ENCODE results near the gene SMIM10L2A. TPM values are rescaled to one million over a fixed set of nuclear protein-coding genes. Genes with fewer than 3 reads are reported as not detected.

Gene SMIM10L2A
- total RNA-seq: 1.6 TPM
- polyA plus RNA-seq (ENCODE audit: insufficient read depth in 1 of 8, insufficient read length in 8 of 8, low replicate concordance in 1 of 8): 1 to 10 TPM; 1.9 to 2.8 (median 2.3) TPM
- long read RNA-seq, donor 1: 0 reads
- long read RNA-seq, donor 2: 0 reads
- long read RNA-seq, donor 3, full-length matches to known transcripts: 1 of 1 reads
- long read RNA-seq, donor 3, partial matches to known transcripts: 0 of 1 reads
- long read RNA-seq, donor 3, other reads (novel, unspliced or antisense): 0 of 1 reads
- long read RNA-seq, donor 4: 0 reads
- long read RNA-seq, donor 5, full-length matches to known transcripts: 1 of 1 reads
- long read RNA-seq, donor 5, partial matches to known transcripts: 0 of 1 reads
- long read RNA-seq, donor 5, other reads (novel, unspliced or antisense): 0 of 1 reads
- long read RNA-seq, donor 6, full-length matches to known transcripts: 2 of 8 reads
- long read RNA-seq, donor 6, partial matches to known transcripts: 6 of 8 reads
- long read RNA-seq, donor 6, other reads (novel, unspliced or antisense): 0 of 8 reads
- long read RNA-seq, donor 7, full-length matches to known transcripts: 1 of 1 reads
- long read RNA-seq, donor 7, partial matches to known transcripts: 0 of 1 reads
- long read RNA-seq, donor 7, other reads (novel, unspliced or antisense): 0 of 1 reads
- long read RNA-seq, donor 8: 0 reads
- long read RNA-seq, donor 9, full-length matches to known transcripts: 1 of 1 reads
- long read RNA-seq, donor 9, partial matches to known transcripts: 0 of 1 reads
- long read RNA-seq, donor 9, other reads (novel, unspliced or antisense): 0 of 1 reads
- long read RNA-seq, donor 10, full-length matches to known transcripts: 1 of 1 reads
- long read RNA-seq, donor 10, partial matches to known transcripts: 0 of 1 reads
- long read RNA-seq, donor 10, other reads (novel, unspliced or antisense): 0 of 1 reads
- long read RNA-seq, donor 11, full-length matches to known transcripts: 1 of 1 reads
- long read RNA-seq, donor 11, partial matches to known transcripts: 0 of 1 reads
- long read RNA-seq, donor 11, other reads (novel, unspliced or antisense): 0 of 1 reads

DNA sequence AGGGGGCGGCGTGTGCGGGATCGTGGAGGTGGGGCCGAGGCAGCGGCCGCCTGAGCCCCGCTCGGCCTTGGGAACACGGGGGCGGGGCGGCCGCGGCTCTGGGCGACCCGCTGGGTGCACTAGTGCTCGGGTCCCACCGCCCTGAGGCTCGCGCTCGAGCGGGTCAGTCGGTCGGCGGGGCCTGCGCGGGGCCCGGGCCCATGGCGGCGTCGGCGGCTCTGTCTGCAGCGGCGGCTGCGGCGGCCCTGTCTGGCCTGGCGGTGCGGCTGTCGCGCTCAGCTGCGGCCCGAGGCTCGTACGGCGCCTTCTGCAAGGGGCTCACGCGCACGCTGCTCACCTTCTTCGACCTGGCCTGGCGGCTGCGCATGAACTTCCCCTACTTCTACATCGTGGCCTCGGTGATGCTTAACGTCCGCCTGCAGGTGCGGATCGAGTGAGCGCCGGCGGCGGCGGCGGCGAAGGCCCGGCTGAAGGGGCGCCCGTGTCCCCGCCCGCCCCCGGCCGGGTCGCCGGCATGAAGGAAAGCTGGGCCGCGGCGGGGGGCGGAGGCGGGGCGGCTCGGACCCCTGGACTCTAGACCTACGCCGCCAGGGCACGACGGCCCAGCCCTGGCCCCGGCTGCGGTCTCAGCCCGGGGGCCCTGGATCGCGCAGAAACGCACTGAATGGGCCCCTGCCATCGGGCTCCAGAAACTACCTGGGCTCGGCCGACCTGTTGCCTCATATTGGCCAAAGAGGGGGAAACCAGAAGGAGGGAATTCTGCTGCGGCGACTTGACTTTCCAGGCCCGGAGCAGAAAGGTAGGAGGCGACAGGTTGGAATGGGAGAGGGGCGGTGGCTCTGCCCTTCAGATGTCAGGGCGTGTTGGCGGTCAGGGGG is at the start of gene SMIM10L2A:
TSS of gene SMIM10L2A (plus strand) at position 13 of the 878 bp plus-strand sequence. CDS start at position 201, 188 bp downstream.
- Histone ChIP-seq H3K4me1 (ENCODE audit: control insufficient read depth, insufficient read depth, low read length) (no peaks in the 10 kb centered on the region), H3K9me3 (replicated peaks; ENCODE audit: control insufficient read depth, low read depth, low read length) (no peaks in the 10 kb centered on the region), H3K36me3 (ENCODE audit: control insufficient read depth, insufficient read depth, low read length) (no peaks in the 10 kb centered on the region), H3K27ac (ENCODE audit: low read length) (no peak within 1 kb of the TSS), H3K27me3 (ENCODE audit: control insufficient read depth, insufficient read depth, low read length) (peaks cover 8% of the 10 kb centered on the region), H3K4me3 (ENCODE audit: low read length) (peak within 1 kb of the TSS; percentile 25)
- WGBS (ENCODE audit: insufficient coverage): 43% methylated on average over 94 of the region's 100 CpGs
- no peak for DNase-seq

DNA sequence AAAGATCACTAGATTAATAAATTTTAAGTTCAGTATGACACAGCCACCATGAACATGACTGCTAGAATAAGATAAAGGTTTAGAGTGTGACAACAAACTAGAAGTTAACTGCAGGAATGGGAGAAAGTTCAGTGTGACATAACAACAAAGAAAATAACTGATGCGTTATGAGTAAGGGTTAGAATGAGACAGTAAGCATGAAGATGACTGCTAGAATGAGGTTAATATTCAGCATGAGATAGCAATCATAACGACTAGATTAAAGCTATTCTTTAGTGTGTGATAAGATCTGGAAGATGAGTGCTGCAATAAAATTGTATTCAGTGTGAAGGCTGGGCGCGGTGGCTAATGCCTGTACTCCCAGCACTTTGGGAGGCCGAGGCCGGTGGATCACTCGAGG is 48.4 kb upstream of the SMIM10L2A start:
- H3K27ac ChIP-seq (ENCODE audit: low read length): no peak overlapping the region
- H3K36me3 ChIP-seq (ENCODE audit: control insufficient read depth, insufficient read depth, low read length): no peaks in the 10 kb centered on the region
- H3K27me3 ChIP-seq (ENCODE audit: control insufficient read depth, insufficient read depth, low read length): peaks cover 4% of the 10 kb centered on the region
- H3K9me3 ChIP-seq (replicated peaks; ENCODE audit: control insufficient read depth, low read depth, low read length): peaks cover 3% of the 10 kb centered on the region
- no peak overlapping the region for H3K4me3 ChIP-seq (ENCODE audit: low read length)
- H3K4me1 ChIP-seq (ENCODE audit: control insufficient read depth, insufficient read depth, low read length): no peaks in the 10 kb centered on the region
- WGBS (ENCODE audit: insufficient coverage): 52% methylated on average over 2 of the region's 7 CpGs
- no peak for DNase-seq

DNA sequence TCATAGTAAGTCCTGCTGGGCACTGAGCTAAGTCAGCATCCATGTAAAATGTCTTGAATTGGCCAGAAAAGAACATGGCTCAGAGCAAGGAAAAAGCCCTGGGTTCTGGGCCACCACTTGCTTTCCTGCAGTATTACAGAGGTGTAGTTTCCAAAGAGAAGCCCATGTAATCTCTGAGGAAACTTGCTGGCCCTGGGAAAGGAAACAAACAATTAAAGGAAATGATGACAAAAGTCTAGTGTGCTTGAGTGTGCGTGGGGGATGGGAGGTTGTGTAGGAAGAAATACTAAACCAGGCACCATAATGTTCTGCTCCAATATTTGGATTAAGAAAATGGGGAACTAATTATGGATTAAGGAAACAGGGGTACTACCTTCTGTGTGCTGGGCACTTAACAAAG is 39.5 kb upstream of the SMIM10L2A start:
- peak overlapping the region; percentile 31 for H3K27ac ChIP-seq (ENCODE audit: low read length)
- no peaks in the 10 kb centered on the region for H3K9me3 ChIP-seq (replicated peaks; ENCODE audit: control insufficient read depth, low read depth, low read length)
- no peaks in the 10 kb centered on the region for H3K36me3 ChIP-seq (ENCODE audit: control insufficient read depth, insufficient read depth, low read length)
- peak; percentile 11 for DNase-seq
- H3K4me1 ChIP-seq (ENCODE audit: control insufficient read depth, insufficient read depth, low read length): no peaks in the 10 kb centered on the region
- H3K27me3 ChIP-seq (ENCODE audit: control insufficient read depth, insufficient read depth, low read length): peaks cover 2% of the 10 kb centered on the region
- no peak overlapping the region for H3K4me3 ChIP-seq (ENCODE audit: low read length)
- WGBS (ENCODE audit: insufficient coverage): no CpG with 5 or more reads among the region's 1 CpG

DNA sequence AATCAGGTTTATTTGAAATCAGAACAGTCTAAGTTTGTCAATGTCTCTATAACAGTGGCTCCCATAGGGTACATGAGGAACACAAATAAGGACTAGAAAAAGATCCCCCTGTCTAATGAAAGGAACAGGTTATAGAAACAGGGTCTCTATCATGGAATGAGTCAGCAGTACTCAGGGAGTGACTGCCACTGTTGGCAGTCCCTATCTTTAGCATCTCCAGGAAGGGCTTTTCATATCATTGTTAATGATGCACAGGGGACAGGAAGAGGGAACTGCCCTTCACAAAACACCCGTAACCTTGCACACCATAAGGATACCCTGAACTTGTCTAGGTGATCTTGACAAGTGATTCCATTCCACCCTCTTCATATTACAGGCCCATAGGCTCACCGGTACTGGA is 38.5 kb upstream of the SMIM10L2A start:
- no peak for DNase-seq
- H3K36me3 ChIP-seq (ENCODE audit: control insufficient read depth, insufficient read depth, low read length): no peaks in the 10 kb centered on the region
- no peak overlapping the region for H3K4me3 ChIP-seq (ENCODE audit: low read length)
- H3K27ac ChIP-seq (ENCODE audit: low read length): no peak overlapping the region
- no peaks in the 10 kb centered on the region for H3K4me1 ChIP-seq (ENCODE audit: control insufficient read depth, insufficient read depth, low read length)
- no CpG with 5 or more reads among the region's 2 CpGs for WGBS (ENCODE audit: insufficient coverage)
- no peaks in the 10 kb centered on the region for H3K9me3 ChIP-seq (replicated peaks; ENCODE audit: control insufficient read depth, low read depth, low read length)
- peaks cover 2% of the 10 kb centered on the region for H3K27me3 ChIP-seq (ENCODE audit: control insufficient read depth, insufficient read depth, low read length)

DNA sequence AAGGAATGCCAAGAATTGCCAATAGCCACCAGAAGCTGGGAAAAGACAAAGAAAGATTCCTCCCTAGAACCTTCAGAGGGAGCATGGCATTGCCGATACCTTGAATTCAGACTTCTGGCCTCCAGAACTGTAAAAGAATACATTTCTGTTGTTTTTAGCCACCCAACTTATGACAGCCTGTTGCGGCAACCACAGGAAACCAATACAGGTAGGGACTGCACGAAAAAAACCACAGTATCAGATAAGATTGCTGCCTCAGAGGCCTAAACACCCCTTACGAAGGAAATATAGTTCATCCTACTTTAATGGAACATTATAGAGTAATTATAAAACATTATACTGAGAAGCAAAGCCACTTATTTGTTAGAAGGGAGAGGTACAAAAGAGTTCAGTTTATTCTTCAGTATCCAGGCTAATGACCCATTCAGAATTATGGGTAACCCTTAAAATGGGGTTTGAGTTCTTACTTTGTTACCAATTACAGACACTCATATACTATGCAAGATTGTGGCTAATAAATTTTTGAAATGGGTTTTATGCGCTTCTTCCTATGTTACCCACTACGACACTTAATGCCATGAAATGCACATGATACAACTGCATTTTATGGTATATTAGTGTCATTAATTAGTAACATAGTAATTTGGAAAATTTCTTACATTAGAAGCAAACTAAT is 37.4 kb upstream of the SMIM10L2A start:
- Histone ChIP-seq H3K4me1 (ENCODE audit: control insufficient read depth, insufficient read depth, low read length) (no peaks in the 10 kb centered on the region), H3K36me3 (ENCODE audit: control insufficient read depth, insufficient read depth, low read length) (no peaks in the 10 kb centered on the region), H3K4me3 (ENCODE audit: low read length) (no peak overlapping the region), H3K27me3 (ENCODE audit: control insufficient read depth, insufficient read depth, low read length) (peaks cover 4% of the 10 kb centered on the region), H3K27ac (ENCODE audit: low read length) (no peak overlapping the region), H3K9me3 (replicated peaks; ENCODE audit: control insufficient read depth, low read depth, low read length) (no peaks in the 10 kb centered on the region)
- 100% methylated on average over 1 of the region's 6 CpGs for WGBS (ENCODE audit: insufficient coverage)
- no peak for DNase-seq

DNA sequence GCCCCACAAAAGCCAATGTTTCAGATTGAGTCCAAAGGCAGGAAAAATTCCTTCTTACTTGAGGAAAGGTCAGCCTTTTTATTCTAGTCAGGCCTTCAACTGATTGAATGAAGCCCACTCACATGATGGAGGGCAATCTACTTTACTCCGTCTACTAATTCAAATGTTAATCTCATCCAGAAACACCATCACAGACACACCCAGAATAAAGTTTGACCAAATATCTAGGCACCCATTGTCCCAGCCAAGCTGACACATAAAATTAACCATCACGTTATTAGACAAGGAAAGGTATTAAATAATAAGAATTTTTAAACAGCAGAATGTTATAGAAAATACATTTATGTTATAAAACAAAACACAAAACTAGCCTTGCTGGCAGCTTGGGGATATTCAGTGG is 32.9 kb upstream of the SMIM10L2A start:
- H3K27ac ChIP-seq (ENCODE audit: low read length): no peak overlapping the region
- no peaks in the 10 kb centered on the region for H3K36me3 ChIP-seq (ENCODE audit: control insufficient read depth, insufficient read depth, low read length)
- no peak overlapping the region for H3K4me3 ChIP-seq (ENCODE audit: low read length)
- H3K27me3 ChIP-seq (ENCODE audit: control insufficient read depth, insufficient read depth, low read length): peaks cover 5% of the 10 kb centered on the region
- H3K9me3 ChIP-seq (replicated peaks; ENCODE audit: control insufficient read depth, low read depth, low read length): no peaks in the 10 kb centered on the region
- WGBS (ENCODE audit: insufficient coverage): 100% methylated on average over 1 of the region's 2 CpGs
- DNase-seq: no peak
- no peaks in the 10 kb centered on the region for H3K4me1 ChIP-seq (ENCODE audit: control insufficient read depth, insufficient read depth, low read length)

DNA sequence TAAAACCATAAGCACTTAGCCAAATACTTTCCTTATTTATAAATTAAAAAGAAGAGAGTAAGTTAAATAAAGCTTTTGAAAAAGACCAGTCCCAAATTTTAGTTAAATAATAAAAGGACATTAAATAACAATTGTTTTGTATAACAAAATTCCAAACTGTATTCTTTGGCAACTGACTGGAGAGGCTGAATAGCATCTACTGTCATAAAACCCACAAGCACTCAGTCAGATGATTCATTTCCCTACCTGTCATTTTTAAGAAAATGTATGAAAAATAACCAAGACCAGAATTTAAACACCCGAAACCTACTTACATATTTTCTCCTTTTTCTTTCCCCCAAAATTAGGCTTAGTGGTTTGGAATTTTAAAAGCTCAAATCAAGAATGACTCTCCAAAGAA is 32.5 kb upstream of the SMIM10L2A start:
- Histone ChIP-seq H3K4me3 (ENCODE audit: low read length) (no peak overlapping the region), H3K36me3 (ENCODE audit: control insufficient read depth, insufficient read depth, low read length) (no peaks in the 10 kb centered on the region), H3K27ac (ENCODE audit: low read length) (no peak overlapping the region), H3K9me3 (replicated peaks; ENCODE audit: control insufficient read depth, low read depth, low read length) (no peaks in the 10 kb centered on the region), H3K27me3 (ENCODE audit: control insufficient read depth, insufficient read depth, low read length) (peaks cover 5% of the 10 kb centered on the region), H3K4me1 (ENCODE audit: control insufficient read depth, insufficient read depth, low read length) (no peaks in the 10 kb centered on the region)
- WGBS (ENCODE audit: insufficient coverage): no CpG with 5 or more reads among the region's 1 CpG
- DNase-seq: no peak

DNA sequence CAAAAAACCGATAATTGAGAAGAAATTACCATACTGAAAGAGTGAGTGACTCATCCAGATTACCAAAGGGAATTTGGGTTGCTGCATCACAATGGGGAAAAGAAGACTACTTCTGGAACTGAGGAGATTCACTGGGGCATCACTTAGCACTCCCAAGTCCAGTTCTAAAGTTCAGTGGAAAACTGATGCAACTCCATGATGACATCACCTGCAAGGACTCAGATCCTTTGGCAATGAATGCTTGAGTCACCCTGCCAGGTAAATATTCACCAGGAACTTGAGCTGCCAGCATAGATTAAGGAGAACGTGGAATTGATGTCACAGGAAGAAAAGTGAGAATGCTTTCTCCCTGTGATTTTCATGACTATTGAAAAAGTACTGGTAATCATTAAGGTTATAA is 32.0 kb upstream of the SMIM10L2A start:
- Histone ChIP-seq H3K9me3 (replicated peaks; ENCODE audit: control insufficient read depth, low read depth, low read length) (no peaks in the 10 kb centered on the region), H3K4me1 (ENCODE audit: control insufficient read depth, insufficient read depth, low read length) (no peaks in the 10 kb centered on the region), H3K27ac (ENCODE audit: low read length) (no peak overlapping the region), H3K27me3 (ENCODE audit: control insufficient read depth, insufficient read depth, low read length) (peaks cover 5% of the 10 kb centered on the region), H3K36me3 (ENCODE audit: control insufficient read depth, insufficient read depth, low read length) (no peaks in the 10 kb centered on the region), H3K4me3 (ENCODE audit: low read length) (no peak overlapping the region)
- no peak for DNase-seq
- 50% methylated on average over 1 of the region's 2 CpGs for WGBS (ENCODE audit: insufficient coverage)

DNA sequence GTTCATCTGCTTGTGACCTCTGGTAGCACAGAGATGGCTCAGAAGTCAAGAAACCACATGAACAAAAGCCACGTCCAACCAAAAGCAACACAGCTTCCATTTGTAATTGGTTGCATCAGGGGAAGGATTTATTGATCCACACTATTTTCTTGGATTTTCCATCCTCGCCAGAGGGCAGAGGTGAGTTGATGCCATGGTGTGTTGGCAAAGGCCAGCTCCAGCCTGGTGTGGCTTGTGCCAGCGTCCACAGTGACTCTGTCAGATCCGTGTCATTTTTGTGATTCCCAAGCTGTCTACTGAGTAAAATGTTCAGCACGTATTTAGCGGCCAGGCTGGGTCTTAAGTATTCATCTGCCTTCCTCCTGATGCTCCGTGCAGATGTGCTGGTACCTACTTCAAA is 30.0 kb upstream of the SMIM10L2A start:
- H3K27me3 ChIP-seq (ENCODE audit: control insufficient read depth, insufficient read depth, low read length): peaks cover 5% of the 10 kb centered on the region
- no peak overlapping the region for H3K27ac ChIP-seq (ENCODE audit: low read length)
- 72% methylated on average over 5 of the region's 7 CpGs for WGBS (ENCODE audit: insufficient coverage)
- H3K36me3 ChIP-seq (ENCODE audit: control insufficient read depth, insufficient read depth, low read length): no peaks in the 10 kb centered on the region
- no peaks in the 10 kb centered on the region for H3K9me3 ChIP-seq (replicated peaks; ENCODE audit: control insufficient read depth, low read depth, low read length)
- no peak for DNase-seq
- H3K4me3 ChIP-seq (ENCODE audit: low read length): no peak overlapping the region
- no peaks in the 10 kb centered on the region for H3K4me1 ChIP-seq (ENCODE audit: control insufficient read depth, insufficient read depth, low read length)
